Right lobe of liver (tissue), 4 donors: ENCODE data around the gene EEF1AKMT3.

Source experiments
- CTCF ChIP-seq, 4 donors: fragments of 200-600 bp in 3 of 4; fragments of 450-650 bp in 1 of 4; IDR thresholded peaks; one replicate each; pipeline versions ENCODE4 v1.5.1 to v1.8.0; 2016 to 2022; ENCODE audit warnings: antibody characterized with exemption in 4 of 4, mild to moderate bottlenecking in 2 of 4
- POLR2A ChIP-seq: fragments of 450-650 bp; IDR thresholded peaks from one replicate; pipeline ENCODE4 v1.6.1; 2017; ENCODE audit warnings: antibody characterized with exemption, mild to moderate bottlenecking
- donor health status: DM: no; HTN: no; CAD: no.
- donor health status: DM: no; HTN: no; CAD: no.
- donor health status: DM: no; HTN: yes; CAD: no.

GRCh38 chr12:57767876-57768275, 4.5 kb upstream of the EEF1AKMT3 start:
- TF ChIP-seq CTCF (IDR thresholded peaks at IDR 0.05) (no peak), POLR2A (no peak)
